Neural cell (in vitro differentiated cells): ENCODE data around the gene STPG2. TPM values are rescaled to one million over a fixed set of nuclear protein-coding genes. Genes with fewer than 3 reads are reported as not detected.

ENCODE experiments used
- H2AFZ ChIP-seq: fragments of 200-600, 300-800 bp; sonication (generic), shearing (Covaris generic); 2 replicates; pipeline ENCODE4 v1.6.0; 2014; ENCODE audit warnings: low read depth, mild to moderate bottlenecking, antibody characterized with exemption, low read length, moderate library complexity
- H3F3A ChIP-seq: fragments of 200-600 bp; shearing (Covaris generic); 2 replicates; pipeline ENCODE4 v1.6.1; 2016; ENCODE audit warnings: mild to moderate bottlenecking, moderate library complexity, mixed read lengths, antibody characterized with exemption, low read length; ENCODE audit not compliant: insufficient read depth, poor library complexity, severe bottlenecking
- H3K27ac ChIP-seq: fragments of 200-600, 300-800 bp; sonication (generic), shearing (Covaris generic); 2 replicates; pipeline ENCODE4 v1.5.1; 2014; ENCODE audit warnings: mild to moderate bottlenecking, low read length, moderate library complexity
- H3K27me3 ChIP-seq: fragments of 300-800, 200-600 bp; sonication (generic), shearing (Covaris generic); 2 replicates; pipeline ENCODE4 v1.6.0; 2014; ENCODE audit warnings: mild to moderate bottlenecking, low read depth, low read length, moderate library complexity; ENCODE audit not compliant: insufficient read depth
- H3K36me3 ChIP-seq: fragments of 300-800, 200-600 bp; sonication (generic), shearing (Covaris generic); 2 replicates; pipeline ENCODE4 v1.5.1; 2014; ENCODE audit warnings: mild to moderate bottlenecking, antibody characterized with exemption, low read length, moderate library complexity; ENCODE audit not compliant: insufficient read depth
- H3K4me2 ChIP-seq: fragments of 300-800, 200-600 bp; sonication (generic), shearing (Covaris generic); 2 replicates; pipeline ENCODE4 v1.6.0; 2014; ENCODE audit warnings: mild to moderate bottlenecking, low read length
- H3K4me3 ChIP-seq: fragments of 300-800, 200-600 bp; sonication (generic), shearing (Covaris generic); 2 replicates; pipeline ENCODE4 v1.5.1; 2014; ENCODE audit warnings: mild to moderate bottlenecking, low read length, moderate library complexity
- H3K79me2 ChIP-seq: fragments of 200-600 bp; shearing (Covaris generic); replicated peaks from 2 replicates; pipeline ENCODE4 v1.6.0; 2014; ENCODE audit warnings: mild to moderate bottlenecking, low read length, moderate library complexity; ENCODE audit not compliant: insufficient read depth
- H3K9ac ChIP-seq: fragments of 300-800, 200-600 bp; sonication (generic), shearing (Covaris generic); 2 replicates; pipeline ENCODE4 v1.6.1; 2016; ENCODE audit warnings: mild to moderate bottlenecking, low read length, mixed read lengths
- H3K9me2 ChIP-seq: fragments of 200-600 bp; shearing (Covaris generic); 2 replicates; pipeline ENCODE4 v1.6.1; 2016; ENCODE audit warnings: mild to moderate bottlenecking, low read length, mixed read lengths; ENCODE audit not compliant: insufficient read depth
- H3K9me3 ChIP-seq: fragments of 200-600, 300-800 bp; sonication (generic), shearing (Covaris generic); 2 replicates; pipeline ENCODE4 v1.6.1; 2016; ENCODE audit warnings: mild to moderate bottlenecking, mixed run types, low read length, moderate library complexity, mixed read lengths
- H4K20me1 ChIP-seq: fragments of 200-600 bp; shearing (Covaris generic); 2 replicates; pipeline ENCODE4 v1.6.1; 2016; ENCODE audit warnings: mild to moderate bottlenecking, mixed run types; ENCODE audit not compliant: insufficient read depth
- EP300 ChIP-seq: fragments of 450-650 bp; conservative IDR thresholded peaks from 2 replicates; pipeline ENCODE4 v1.6.1; 2014; ENCODE audit warnings: antibody characterized with exemption, mild to moderate bottlenecking, moderate library complexity; ENCODE audit not compliant: poor library complexity, severe bottlenecking
- EZH2 ChIP-seq: fragments of 200-600, 300-800 bp; shearing (Covaris generic), sonication (generic); IDR thresholded peaks from 2 replicates; pipeline ENCODE4 v1.6.1; 2014; ENCODE audit warnings: antibody characterized with exemption, low read length, borderline replicate concordance, mild to moderate bottlenecking; ENCODE audit not compliant: insufficient read depth, poor library complexity, severe bottlenecking
- MXI1 ChIP-seq: fragments of 450-650 bp; conservative IDR thresholded peaks from 2 replicates; pipeline ENCODE4 v1.6.1; 2014; ENCODE audit warnings: antibody characterized with exemption, mild to moderate bottlenecking; ENCODE audit not compliant: poor library complexity, severe bottlenecking
- POLR2AphosphoS5 ChIP-seq: IDR thresholded peaks from 2 replicates; pipeline ENCODE4 v1.6.1; 2012
- RAD21 ChIP-seq: fragments of 450-650 bp; conservative IDR thresholded peaks from 2 replicates; pipeline ENCODE4 v1.6.1; 2014; ENCODE audit warnings: antibody characterized with exemption, mild to moderate bottlenecking, moderate library complexity
- REST ChIP-seq: IDR thresholded peaks from 2 replicates; pipeline ENCODE4 v1.6.1; 2012; ENCODE audit warnings: borderline replicate concordance
- SMC3 ChIP-seq: fragments of 450-650 bp; conservative IDR thresholded peaks from 2 replicates; pipeline ENCODE4 v1.6.1; 2014; ENCODE audit warnings: antibody characterized with exemption, mild to moderate bottlenecking, moderate library complexity; ENCODE audit not compliant: poor library complexity
- TAF1 ChIP-seq: IDR thresholded peaks from 2 replicates; pipeline ENCODE4 v1.6.1; 2012; ENCODE audit warnings: low read depth
- polyA plus RNA-seq: library from polyadenylated mRNA; depleted of rRNA; stranded (reverse); fragments of >200 nt; gene quantifications from 2 replicates; pipeline ENCODE4 v1.2.3, GENCODE V29; 2014
- TF ChIP-seq, protein P1 (sequence below): fragments of 450-650 bp; IDR thresholded peaks from 2 replicates; pipeline ENCODE4 v1.5.1; 2014; ENCODE audit warnings: antibody characterized with exemption, mild to moderate bottlenecking, moderate library complexity; ENCODE audit not compliant: poor library complexity, severe bottlenecking

Gene STPG2
- polyA plus RNA-seq, 1 donor from 2014 or later, result not detected

DNA sequence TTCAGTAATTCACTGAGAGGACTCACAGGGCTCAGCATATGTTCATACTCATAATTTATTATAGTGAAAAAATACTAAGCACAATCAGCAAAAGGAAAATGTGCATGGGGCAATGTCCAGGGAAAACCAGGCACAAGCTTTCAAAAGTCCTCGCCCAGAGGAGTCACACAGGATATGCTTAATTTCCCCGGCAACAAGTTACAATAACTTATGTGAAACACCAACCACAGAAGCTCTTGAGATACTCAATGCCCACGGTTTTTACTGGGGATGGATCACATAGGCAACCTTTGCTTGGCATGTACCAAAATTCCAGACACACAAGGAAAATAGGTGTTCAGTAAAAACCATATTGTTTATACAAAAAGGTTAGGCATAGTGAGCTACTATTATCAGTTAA, 38.5 kb upstream of the STPG2 start:
- Histone ChIP-seq H3K9ac (no peak overlapping the region), H4K20me1 (no peaks in the 10 kb centered on the region), H2AFZ (no peak overlapping the region), H3K27ac (no peak overlapping the region), H3K79me2 (no peaks in the 10 kb centered on the region), H3F3A (no peaks in the 10 kb centered on the region), H3K36me3 (no peaks in the 10 kb centered on the region), H3K9me2 (no peaks in the 10 kb centered on the region), H3K4me3 (no peak overlapping the region), H3K9me3 (no peaks in the 10 kb centered on the region), H3K4me2 (no peak overlapping the region), H3K27me3 (no peaks in the 10 kb centered on the region)
- no peak for TF ChIP-seq MXI1
- TF ChIP-seq TAF1, result no peak
- TF ChIP-seq, protein P1, sequence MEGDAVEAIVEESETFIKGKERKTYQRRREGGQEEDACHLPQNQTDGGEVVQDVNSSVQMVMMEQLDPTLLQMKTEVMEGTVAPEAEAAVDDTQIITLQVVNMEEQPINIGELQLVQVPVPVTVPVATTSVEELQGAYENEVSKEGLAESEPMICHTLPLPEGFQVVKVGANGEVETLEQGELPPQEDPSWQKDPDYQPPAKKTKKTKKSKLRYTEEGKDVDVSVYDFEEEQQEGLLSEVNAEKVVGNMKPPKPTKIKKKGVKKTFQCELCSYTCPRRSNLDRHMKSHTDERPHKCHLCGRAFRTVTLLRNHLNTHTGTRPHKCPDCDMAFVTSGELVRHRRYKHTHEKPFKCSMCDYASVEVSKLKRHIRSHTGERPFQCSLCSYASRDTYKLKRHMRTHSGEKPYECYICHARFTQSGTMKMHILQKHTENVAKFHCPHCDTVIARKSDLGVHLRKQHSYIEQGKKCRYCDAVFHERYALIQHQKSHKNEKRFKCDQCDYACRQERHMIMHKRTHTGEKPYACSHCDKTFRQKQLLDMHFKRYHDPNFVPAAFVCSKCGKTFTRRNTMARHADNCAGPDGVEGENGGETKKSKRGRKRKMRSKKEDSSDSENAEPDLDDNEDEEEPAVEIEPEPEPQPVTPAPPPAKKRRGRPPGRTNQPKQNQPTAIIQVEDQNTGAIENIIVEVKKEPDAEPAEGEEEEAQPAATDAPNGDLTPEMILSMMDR, result no peak
- no peak for TF ChIP-seq EP300
- no peak for TF ChIP-seq POLR2AphosphoS5
- no peak for TF ChIP-seq EZH2
- TF ChIP-seq RAD21, result no peak
- TF ChIP-seq REST, result no peak
- TF ChIP-seq SMC3, result no peak

DNA sequence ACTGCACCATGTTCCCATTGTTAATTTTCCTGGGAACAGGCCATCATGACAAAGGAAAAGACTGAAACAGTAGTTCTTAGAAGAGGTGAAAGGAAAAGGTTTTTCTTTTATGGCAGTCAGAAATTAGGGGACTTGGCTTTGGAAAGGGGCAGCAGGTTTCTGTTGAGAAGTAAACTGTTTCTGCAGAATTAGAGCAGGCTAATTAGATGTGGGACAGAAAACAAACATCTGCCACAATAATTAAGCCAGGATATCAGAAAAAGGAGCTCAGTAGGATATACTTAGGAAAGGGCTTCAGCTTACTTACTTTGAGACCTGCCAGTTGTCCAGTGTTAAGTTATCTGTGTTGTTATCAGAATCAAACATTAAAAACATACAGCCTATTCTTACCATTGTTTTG, 36.7 kb upstream of the STPG2 start:
- Histone ChIP-seq H3K27ac (no peak overlapping the region), H3K9me3 (no peaks in the 10 kb centered on the region), H3K36me3 (no peaks in the 10 kb centered on the region), H3K9ac (no peak overlapping the region), H3F3A (no peaks in the 10 kb centered on the region), H2AFZ (no peak overlapping the region), H3K9me2 (no peaks in the 10 kb centered on the region), H4K20me1 (no peaks in the 10 kb centered on the region), H3K79me2 (no peaks in the 10 kb centered on the region), H3K4me2 (no peak overlapping the region), H3K27me3 (no peaks in the 10 kb centered on the region), H3K4me3 (no peak overlapping the region)
- TF ChIP-seq REST (no peak), RAD21 (no peak)
- TF ChIP-seq, protein P1, result no peak
